Loucy (cell line): ENCODE measurements around the gene TUB.

Experiments used
- H2AFZ ChIP-seq: fragments of 200-600 bp; sonication (generic); 2 replicates; pipeline ENCODE4 v1.6.0; 2016; ENCODE audit warnings: antibody characterized with exemption, mild to moderate bottlenecking, low read length, moderate library complexity
- H3F3A ChIP-seq: fragments of 200-600 bp; 2 replicates; pipeline ENCODE4 v1.6.0; 2016; ENCODE audit warnings: antibody characterized with exemption, low read depth, mild to moderate bottlenecking
- H3K27me3 ChIP-seq: fragments of 200-600 bp; sonication (generic); 2 replicates; pipeline ENCODE4 v1.6.1; 2014; ENCODE audit warnings: low read length, mild to moderate bottlenecking; ENCODE audit not compliant: insufficient read depth, poor library complexity, severe bottlenecking
- H3K36me3 ChIP-seq: fragments of 200-600 bp; sonication (generic); 2 replicates; pipeline ENCODE4 v1.6.1; 2016; ENCODE audit warnings: low read length; ENCODE audit not compliant: insufficient read depth
- H3K4me1 ChIP-seq: fragments of 200-600 bp; sonication (generic); 2 replicates; pipeline ENCODE4 v1.5.1; 2014; ENCODE audit warnings: low read length, mild to moderate bottlenecking; ENCODE audit not compliant: insufficient read depth, poor library complexity, severe bottlenecking
- H3K4me2 ChIP-seq: fragments of 200-600 bp; sonication (generic); 2 replicates; pipeline ENCODE4 v1.6.0; 2014; ENCODE audit warnings: antibody characterized with exemption, low read length, low read depth, mild to moderate bottlenecking; ENCODE audit not compliant: poor library complexity, severe bottlenecking
- H3K4me3 ChIP-seq: fragments of 200-600 bp; sonication (generic); 2 replicates; pipeline ENCODE4 v1.5.1; 2014; ENCODE audit warnings: low read length, mild to moderate bottlenecking, mixed read lengths; ENCODE audit not compliant: poor library complexity, severe bottlenecking
- H3K79me2 ChIP-seq: fragments of 200-600 bp; sonication (generic); 2 replicates; pipeline ENCODE4 v1.6.1; 2014; ENCODE audit warnings: low read length; ENCODE audit not compliant: insufficient read depth
- H3K9ac ChIP-seq: fragments of 200-600 bp; sonication (generic); 2 replicates; pipeline ENCODE4 v1.6.0; 2014; ENCODE audit warnings: mild to moderate bottlenecking, low read depth, low read length, moderate library complexity; ENCODE audit not compliant: poor library complexity, severe bottlenecking
- H3K9me2 ChIP-seq: fragments of 200-600 bp; sonication (generic); replicated peaks from 2 replicates; pipeline ENCODE4 v1.6.1; 2016; ENCODE audit warnings: low read depth, low read length, mixed read lengths
- H3K9me3 ChIP-seq: fragments of 200-600 bp; sonication (generic); 2 replicates; pipeline ENCODE4 v1.6.1; 2014; ENCODE audit warnings: mild to moderate bottlenecking, antibody characterized with exemption, low read length, low read depth; ENCODE audit not compliant: insufficient read depth
- H4K20me1 ChIP-seq: fragments of 200-600 bp; sonication (generic); 2 replicates; pipeline ENCODE4 v1.6.0; 2014; ENCODE audit warnings: antibody characterized with exemption, low read length, mild to moderate bottlenecking; ENCODE audit not compliant: insufficient read depth, poor library complexity, severe bottlenecking
- EZH2phosphoT487 ChIP-seq: fragments of 200-600 bp; IDR thresholded peaks from 2 replicates; pipeline ENCODE4 v1.6.1; 2018; ENCODE audit warnings: antibody characterized with exemption, mild to moderate bottlenecking, moderate library complexity, borderline replicate concordance
- TF ChIP-seq, protein P1 (sequence below): fragments of 200-600 bp; sonication (generic); conservative IDR thresholded peaks from 2 replicates; pipeline ENCODE4 v1.5.1; 2014; ENCODE audit warnings: mild to moderate bottlenecking, antibody characterized with exemption, low read length

TUB gene

DNA sequence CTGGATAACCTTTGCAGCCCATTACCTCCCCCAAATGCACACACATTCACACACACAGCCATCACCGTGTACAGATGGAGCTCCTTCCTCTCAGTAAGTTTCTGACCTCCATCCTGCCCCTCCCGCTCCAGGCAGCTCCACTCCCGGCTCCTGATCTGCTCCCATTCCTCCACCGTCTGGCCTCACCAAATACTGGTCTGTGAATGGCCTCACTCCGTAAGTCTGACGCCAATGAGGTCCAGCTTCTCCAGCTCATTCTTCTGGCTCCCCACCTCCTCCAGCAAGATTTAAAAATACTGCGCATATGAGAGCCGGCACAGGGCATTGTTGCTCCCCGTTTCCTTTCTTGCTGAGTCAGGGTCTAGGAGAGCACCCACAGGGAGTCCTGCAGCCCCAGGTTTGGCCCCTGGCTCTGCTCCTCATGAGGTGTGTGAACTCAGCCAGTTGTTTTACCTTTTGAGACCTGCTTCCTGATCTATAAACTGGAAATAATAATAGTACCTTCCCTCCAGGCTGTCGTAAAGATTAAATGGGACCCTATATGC, 14.0 kb upstream of the TUB start:
- Histone ChIP-seq H3K9ac (no peak overlapping the region), H3K36me3 (no peaks in the 10 kb centered on the region), H3K9me2 (no peaks in the 10 kb centered on the region), H3F3A (no peaks in the 10 kb centered on the region), H3K79me2 (no peaks in the 10 kb centered on the region), H3K4me3 (no peak overlapping the region), H3K27me3 (no peaks in the 10 kb centered on the region), H4K20me1 (no peaks in the 10 kb centered on the region), H2AFZ (no peak overlapping the region), H3K4me1 (no peaks in the 10 kb centered on the region), H3K4me2 (no peak overlapping the region), H3K9me3 (no peaks in the 10 kb centered on the region)
- TF ChIP-seq, protein P1, sequence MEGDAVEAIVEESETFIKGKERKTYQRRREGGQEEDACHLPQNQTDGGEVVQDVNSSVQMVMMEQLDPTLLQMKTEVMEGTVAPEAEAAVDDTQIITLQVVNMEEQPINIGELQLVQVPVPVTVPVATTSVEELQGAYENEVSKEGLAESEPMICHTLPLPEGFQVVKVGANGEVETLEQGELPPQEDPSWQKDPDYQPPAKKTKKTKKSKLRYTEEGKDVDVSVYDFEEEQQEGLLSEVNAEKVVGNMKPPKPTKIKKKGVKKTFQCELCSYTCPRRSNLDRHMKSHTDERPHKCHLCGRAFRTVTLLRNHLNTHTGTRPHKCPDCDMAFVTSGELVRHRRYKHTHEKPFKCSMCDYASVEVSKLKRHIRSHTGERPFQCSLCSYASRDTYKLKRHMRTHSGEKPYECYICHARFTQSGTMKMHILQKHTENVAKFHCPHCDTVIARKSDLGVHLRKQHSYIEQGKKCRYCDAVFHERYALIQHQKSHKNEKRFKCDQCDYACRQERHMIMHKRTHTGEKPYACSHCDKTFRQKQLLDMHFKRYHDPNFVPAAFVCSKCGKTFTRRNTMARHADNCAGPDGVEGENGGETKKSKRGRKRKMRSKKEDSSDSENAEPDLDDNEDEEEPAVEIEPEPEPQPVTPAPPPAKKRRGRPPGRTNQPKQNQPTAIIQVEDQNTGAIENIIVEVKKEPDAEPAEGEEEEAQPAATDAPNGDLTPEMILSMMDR, result no peak
- TF ChIP-seq EZH2phosphoT487, result no peak

DNA sequence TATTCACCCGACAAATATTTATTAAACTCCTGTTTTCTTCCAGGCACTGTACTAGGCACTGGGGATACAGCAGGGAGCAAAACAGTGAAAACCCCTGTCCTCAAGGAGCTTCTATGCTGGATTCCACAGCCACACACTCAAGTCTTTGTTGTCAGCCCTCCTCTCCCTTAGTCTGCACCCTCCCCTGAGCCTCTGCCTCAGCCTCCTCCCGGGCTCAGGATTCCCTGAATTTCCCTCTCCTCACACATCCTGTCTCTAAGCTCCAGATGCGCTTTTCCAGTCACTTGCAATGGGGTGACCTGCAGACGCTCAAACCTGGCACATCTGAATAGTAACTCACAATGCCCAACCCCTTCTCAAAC, 13.5 kb upstream of the TUB start:
- Histone ChIP-seq H3K9me2 (no peaks in the 10 kb centered on the region), H3K36me3 (no peaks in the 10 kb centered on the region), H3K79me2 (no peaks in the 10 kb centered on the region), H3K27me3 (no peaks in the 10 kb centered on the region), H4K20me1 (no peaks in the 10 kb centered on the region), H2AFZ (no peak overlapping the region), H3K4me3 (no peak overlapping the region), H3K9me3 (no peaks in the 10 kb centered on the region), H3K4me2 (no peak overlapping the region), H3K4me1 (no peaks in the 10 kb centered on the region), H3F3A (no peaks in the 10 kb centered on the region), H3K9ac (no peak overlapping the region)
- TF ChIP-seq, protein P1, result no peak
- TF ChIP-seq EZH2phosphoT487, result no peak

GRCh38 chr11:8067929-8068575, 13.0 kb upstream of the TUB start:
- no peaks in the 10 kb centered on the region for H3K9me2 ChIP-seq
- no peaks in the 10 kb centered on the region for H3K79me2 ChIP-seq
- H3K4me3 ChIP-seq, result no peak overlapping the region
- no peaks in the 10 kb centered on the region for H4K20me1 ChIP-seq
- H3K9ac ChIP-seq, result no peak overlapping the region
- TF ChIP-seq EZH2phosphoT487, result no peak
- TF ChIP-seq, protein P1, result no peak
- H3K36me3 ChIP-seq, result no peaks in the 10 kb centered on the region
- H2AFZ ChIP-seq, result no peak overlapping the region
- no peaks in the 10 kb centered on the region for H3K4me1 ChIP-seq
- no peaks in the 10 kb centered on the region for H3K27me3 ChIP-seq
- H3F3A ChIP-seq, result no peaks in the 10 kb centered on the region
- no peaks in the 10 kb centered on the region for H3K9me3 ChIP-seq
- H3K4me2 ChIP-seq, result no peak overlapping the region
